Measurements from ENCODE around the gene ETS1.

- no peak for TF ChIP-seq POLR2A (IDR thresholded peaks at IDR 0.05)
- no peak for TF ChIP-seq CTCF (IDR thresholded peaks at IDR 0.05)
Observed at GRCh38 chr11:128519338-128519737, 68.0 kb downstream of the ETS1 start.

All from adrenal gland (tissue), 5 donors.